GM12892 (cell line): Measurements from ENCODE around the gene C20orf173.

Source experiments
- POLR2A ChIP-seq: IDR thresholded peaks from 2 replicates; pipeline ENCODE4 v1.6.1; 2011; ENCODE audit warnings: low read depth, low read length, control low read depth
- POLR2AphosphoS5 ChIP-seq: IDR thresholded peaks from 2 replicates; pipeline ENCODE4 v1.6.1; 2011; ENCODE audit warnings: low read depth, low read length, control low read depth
- TAF1 ChIP-seq: IDR thresholded peaks from 2 replicates; pipeline ENCODE4 v1.6.1; 2011; ENCODE audit warnings: low read depth, mild to moderate bottlenecking, control low read depth, low read length, borderline replicate concordance

GRCh38 chr20:35561671-35562070 is 32.2 kb upstream of the C20orf173 start:
- TF ChIP-seq POLR2A, result no peak
- TF ChIP-seq POLR2AphosphoS5, result no peak
- TF ChIP-seq TAF1, result no peak
